NCI-H1417 (cell line): ENCODE results near the gene RAET1G.

Source experiments
- DNase-seq, 3 experiments: peaks; one replicate each; lab custom pipeline; 2025; lab: John Stamatoyannopoulos, UW

The RAET1G gene

GRCh38 chr6:149867876-149868640 lies 54.9 kb downstream of the RAET1G start:
- no peak for DNase-seq
